Stimulated activated CD4-positive, alpha-beta T cell treated with anti-CD3 and anti-CD28 coated beads, Interleukin-15, amount 100 ng/mL, for 24 hours (primary cell): ENCODE results near the gene INVS.
"Not testable (repeated sequence)": the region's sequence is repeated elsewhere in the genome, so short reads cannot be mapped to it uniquely, and the experiment has no call there.

Source experiments
- DNase-seq: peaks from one replicate; pipeline ENCODE4 v3.0.0-alpha.2; 2020

The INVS gene

DNA sequence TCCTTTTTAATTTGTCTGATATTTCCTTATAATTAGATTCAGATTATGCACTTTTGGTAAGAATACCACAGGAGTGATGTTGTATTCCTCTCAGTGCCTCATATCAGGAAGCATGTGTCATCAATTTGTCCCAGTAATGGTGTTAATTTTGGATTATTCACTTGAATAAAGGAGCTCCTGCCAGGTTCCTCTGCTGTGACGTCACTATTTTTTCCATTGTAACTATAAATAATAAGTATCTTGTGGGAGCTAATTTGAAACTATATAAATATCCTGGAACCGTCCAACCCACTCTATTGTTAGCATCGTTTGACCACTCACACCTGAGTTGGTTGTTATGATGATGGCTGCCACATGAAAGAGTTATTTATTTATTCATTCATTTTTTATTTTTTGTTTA, 107.9 kb downstream of the INVS start:
- DNase-seq: no peak

DNA sequence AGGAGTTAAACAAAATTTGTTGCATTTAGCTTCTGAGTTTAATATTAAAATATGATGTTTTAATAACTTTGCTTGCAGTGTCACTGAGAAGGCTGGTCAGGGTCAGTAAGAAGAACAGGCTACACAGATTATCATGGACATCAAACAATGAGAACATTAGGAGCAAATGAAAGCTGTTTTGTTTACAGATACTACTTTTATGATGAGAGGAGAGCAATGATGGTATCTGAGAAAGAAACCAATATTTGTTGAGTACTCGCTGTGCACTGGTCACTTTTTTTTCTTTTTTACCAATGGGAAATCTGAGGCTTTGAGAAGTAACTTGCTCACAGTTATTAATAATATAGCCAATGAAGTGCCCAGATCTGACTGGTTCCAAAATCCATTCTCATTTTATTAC, 109.6 kb downstream of the INVS start:
- DNase-seq: no peak

DNA sequence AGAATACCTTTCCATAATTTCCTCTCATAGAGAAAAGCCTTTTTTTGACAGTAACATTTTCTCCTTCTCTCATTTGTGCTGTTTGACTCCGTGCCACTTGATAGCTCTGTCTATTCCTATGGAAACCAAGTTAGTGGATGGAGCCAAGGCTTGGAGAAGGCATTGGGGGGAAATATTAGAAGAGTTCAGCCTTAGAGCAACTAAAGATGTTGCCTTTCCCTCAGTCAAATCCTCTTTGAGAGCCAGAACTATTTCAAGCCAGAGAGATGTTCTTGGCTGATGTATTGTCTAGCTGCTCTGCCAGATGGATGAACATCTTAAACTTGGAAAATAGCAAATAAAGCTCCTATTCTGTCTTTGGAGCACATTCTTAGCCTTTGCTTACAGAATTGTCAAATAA, 112.4 kb downstream of the INVS start:
- DNase-seq: no peak

DNA sequence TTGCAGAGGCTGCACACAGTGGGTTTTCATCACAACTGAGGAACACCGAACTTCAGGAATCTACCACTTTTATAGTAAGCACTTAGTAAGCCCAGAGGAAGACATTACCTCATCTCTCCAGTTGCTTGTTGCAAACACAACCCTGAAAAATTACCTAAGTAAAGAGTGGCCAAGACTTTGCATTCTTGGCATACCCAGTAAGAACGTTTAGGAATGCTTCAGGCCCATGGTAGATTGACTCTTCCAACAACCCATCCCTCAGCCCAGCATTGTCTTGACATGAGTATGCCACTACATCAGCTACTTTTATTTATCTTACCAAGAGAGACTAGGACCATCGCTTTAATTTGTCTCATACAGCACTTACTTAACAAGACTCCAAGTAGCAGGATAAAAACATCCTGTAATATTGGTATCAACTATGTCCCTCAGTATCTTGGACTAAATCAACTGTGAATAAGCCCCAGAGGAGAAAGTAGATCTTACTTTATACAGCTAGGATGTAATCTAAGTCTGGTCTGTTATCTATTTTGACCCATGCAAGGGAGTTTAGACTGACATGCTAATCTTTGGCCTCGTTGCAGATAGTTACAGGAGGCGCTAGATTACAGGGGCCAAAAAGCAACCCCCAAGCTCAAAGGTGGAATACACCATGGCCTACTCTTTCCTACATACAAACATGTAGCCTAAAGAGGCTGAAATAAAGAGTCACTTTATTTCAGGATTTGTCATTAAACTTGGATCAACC, 114.9 kb downstream of the INVS start:
- no peak for DNase-seq

DNA sequence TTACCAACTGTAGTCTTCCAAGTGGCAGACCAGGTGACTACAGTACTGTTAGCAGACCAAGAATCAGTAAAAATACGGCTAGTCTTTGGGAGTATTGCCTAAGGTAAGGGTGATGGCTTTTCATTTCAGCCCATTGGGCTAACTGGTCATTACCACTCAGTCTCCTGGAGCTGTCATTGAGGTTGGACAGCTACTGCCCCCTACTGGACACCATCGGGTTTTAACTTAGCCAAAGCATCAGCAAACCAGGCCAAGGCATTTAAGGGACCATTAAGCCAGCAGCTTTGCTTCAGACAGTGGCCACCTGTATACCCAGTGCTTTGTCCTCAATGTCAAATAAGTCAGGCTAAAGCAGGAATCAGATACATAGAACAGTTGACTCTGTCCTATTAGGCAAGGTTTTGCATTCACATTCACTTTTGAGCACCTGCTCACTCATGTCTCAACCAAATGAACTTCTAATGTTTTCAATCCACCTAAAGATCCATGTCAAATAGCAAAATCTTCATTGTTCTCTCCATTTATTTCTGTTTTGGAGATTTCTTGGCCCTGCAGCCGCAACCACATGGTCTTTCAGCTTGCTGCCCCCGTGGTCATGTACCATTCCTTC, 117.2 kb downstream of the INVS start:
- DNase-seq: peak; percentile 74

DNA sequence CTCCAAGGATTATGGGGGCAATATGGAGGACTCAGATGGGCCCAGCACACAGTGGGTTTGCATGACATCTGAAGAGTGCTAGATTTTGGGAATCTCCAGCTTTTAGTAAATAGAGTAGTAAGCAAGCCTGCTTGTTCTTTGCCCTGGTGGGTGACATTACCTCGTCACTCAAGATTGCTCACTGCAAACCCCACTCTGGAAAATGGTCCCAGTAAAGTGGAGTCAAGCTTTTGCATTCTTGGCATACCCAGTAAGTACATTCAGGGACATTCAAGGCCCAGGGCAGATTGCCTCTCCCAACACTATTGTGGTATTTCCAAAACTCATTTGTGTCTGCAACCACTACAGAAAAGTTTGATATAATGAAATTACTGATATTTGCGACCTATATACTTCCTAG, 118.5 kb downstream of the INVS start:
- no peak for DNase-seq

DNA sequence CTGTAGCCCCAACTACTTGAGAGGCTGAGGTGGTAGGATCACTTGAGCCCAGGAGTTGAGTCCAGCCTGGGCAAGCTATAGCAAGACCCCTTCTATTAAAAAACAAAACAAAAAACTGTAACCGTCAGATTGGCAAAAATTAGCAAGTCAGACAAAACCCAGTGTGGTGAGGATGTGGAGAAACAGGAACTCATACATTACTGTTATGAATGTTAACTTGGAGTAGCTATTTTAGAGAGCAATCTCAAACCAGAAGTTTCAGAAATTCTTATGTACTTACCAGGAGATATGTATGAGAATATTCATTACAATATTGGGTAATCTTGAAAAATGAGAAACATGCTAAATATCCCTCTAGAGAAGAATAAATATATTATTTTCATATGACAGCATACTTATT, 120.3 kb downstream of the INVS start:
- no peak for DNase-seq

DNA sequence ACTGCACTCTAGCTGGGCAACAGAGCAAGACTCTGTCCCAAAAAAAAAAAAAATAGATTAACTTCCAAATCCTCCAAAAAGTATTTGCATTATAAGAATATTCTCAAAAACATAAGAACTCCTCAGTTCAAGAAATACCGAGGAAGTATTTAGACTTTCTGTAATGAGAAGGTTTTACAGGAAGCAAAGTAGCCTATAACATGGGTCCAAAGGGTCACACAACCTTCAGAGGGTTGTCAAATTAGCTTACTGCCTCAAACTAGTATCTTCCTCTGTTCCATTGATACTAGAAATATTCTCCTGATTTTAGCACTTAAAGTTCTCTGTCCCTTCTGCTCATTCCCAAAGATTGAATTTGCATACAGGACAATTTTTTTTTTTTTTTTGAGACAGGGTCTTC, 121.9 kb downstream of the INVS start:
- no peak for DNase-seq

DNA sequence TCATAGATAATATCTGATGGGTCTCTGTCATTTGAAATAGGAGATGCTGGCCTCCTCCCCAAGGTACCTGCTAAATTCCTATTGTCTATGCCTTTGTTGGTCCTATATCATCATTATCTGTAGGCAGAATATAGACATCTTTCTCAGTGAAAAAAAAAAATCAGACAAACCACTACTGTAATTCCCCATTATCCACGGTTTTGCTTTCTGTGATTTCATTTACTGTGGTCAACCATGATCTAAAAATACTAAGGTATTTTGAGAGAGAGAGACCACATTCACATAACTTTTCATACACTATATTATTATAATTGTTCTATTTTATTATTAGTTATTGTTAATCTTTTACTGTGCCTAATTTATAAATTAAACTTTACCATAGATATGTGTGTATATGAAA, 122.5 kb downstream of the INVS start:
- DNase-seq: no peak

DNA sequence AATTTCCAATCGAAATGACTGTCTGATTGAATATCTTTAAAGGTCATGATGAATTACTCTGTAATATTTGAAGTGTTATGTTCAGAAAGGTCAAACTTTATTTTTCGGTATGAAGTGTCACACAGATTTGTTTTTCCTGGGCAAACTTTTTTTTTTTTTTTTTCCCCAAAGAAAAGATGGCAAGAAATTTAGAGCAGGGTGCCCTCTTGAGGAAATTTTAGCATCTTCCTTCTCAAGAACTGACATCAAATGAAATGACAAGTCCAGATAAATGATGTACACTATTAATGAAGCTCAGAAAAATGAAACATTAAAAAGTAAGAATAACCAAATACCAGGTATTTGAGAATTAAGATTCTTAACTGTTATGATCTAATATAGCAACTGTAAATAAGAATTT, 123.6 kb downstream of the INVS start:
- no peak for DNase-seq

DNA sequence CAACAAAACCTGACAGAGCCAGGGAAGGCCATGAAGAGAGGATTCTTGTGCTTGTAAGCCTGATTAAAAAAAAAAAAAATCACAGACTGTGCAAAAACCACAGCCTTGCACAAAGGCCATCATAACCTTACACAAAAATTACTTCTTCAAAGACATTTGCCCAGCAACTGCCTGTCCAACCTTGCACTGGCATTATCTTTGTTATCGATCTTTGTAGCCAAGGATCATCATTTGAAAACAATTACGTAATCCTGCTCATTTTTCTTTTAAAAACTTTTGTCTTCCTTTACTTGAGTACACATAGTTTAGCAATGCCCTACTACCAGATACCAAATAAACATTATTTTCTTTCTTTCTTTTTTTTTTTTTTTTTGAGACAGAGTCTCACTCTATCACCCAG, 128.6 kb downstream of the INVS start:
- no peak for DNase-seq

DNA sequence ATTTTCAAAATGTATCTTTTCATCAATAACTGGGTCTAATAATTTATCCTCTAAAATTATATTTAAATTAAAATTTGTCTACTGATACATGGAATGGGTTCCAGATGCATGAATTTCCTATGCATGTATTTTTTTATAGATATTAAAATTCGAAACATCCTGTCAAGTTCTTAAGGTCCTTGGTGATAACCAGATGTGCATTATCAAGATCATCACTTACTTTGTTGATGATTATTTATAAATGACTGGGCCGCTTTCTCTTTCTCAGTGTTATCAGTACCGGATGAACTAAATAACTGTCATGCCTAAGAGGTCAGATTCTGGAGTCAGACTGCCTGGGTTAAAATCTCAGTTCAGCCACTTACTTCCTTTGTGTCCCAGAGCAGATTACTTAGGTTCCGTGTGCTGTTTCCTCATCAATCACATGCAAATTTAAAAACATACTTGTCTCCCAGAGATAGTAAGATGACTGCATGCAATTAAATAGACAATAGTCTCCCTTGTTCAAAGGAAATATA, 129.4 kb downstream of the INVS start:
- no peak for DNase-seq

DNA sequence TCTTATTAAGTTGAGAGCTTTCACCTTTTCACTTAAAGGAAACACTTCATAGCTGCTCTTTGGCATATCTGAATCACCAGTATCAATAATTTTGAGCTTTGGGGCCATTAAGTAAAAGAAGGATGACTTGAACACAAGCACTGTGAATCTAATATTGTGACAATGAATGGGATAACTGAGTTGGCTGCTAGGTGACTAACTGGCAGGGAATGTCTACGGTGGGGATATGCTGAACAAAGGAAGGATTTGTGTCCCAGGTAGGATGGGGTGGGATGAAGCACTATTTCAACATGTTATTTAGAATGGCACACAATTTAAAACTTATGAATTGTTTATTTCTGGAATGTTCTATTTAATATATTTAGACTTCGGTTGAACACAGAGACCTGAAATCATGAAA, 130.1 kb downstream of the INVS start:
- no peak for DNase-seq

DNA sequence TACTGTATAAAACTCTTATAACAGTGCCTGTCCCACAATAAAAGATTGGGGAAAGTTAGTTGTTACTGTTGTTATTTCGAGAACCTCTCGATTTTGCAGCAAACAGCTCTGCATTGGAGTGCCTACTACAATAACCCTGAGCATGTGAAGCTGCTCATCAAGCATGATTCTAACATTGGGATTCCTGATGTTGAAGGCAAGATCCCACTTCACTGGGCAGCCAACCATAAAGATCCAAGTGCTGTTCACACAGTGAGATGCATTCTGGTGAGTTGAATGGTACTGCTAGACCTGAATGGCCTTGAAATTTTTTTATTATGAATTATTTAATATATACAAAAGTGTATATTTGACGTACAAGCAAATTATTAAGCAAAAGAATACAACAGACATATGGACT, 130.5 kb downstream of the INVS start:
- no peak for DNase-seq

DNA sequence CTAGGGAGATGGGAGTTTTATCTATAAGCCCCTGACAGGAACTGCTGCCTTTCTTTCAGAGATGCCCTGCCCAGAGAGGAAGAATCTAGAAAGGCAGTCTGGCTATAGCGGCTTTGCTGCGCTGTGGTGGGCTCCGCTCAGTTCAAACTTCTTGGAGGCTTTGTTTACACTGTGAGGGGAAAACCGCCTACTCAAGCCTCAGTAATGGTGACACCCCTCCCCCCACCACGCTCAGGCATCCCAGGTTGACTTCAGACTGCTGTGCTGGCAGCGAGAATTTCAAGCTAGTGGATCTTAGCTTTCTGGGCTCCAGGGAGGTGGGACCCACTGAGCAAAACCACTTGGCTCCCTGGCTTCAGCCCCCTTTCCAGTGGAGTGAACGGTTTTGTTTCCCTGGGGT, 137.9 kb downstream of the INVS start:
- not testable (repeated sequence) for DNase-seq

DNA sequence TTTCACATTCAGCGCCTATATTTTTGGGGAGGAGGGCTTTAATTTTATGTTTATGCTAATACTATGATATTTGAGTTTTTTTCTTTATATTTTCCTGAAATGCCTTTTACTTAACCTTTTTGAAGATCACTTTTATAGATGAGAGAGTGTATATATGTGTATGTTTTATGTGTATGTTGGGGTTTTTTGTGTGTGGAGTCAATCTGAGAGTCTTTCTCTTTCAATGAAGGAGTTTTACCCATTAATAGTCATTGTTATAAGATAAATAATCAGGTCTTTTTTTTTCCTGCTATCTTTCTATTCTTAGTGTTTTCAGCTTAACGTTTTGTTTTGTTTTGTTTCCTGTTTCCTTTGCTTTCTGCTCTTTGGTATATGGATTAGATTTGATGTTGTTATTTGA, 141.5 kb downstream of the INVS start:
- DNase-seq: no peak

DNA sequence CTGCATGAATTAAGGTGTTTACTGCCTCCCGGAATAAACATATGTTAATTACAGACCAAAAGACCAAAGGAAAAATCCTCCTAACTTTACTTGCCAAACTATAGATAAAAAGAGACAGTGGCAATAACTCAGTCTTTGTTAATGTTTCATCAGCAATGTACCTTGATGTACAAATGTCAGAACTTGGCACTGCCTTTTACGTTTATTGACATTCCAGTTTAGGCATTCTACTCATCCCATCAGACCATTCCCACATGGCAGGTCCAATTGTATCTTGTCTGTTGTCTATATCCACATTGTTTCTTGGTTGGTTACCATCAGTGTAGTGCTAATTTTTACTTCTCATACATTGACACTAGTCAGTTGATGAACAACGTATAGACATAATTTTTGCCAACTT, 168.2 kb downstream of the INVS start:
- DNase-seq: no peak

DNA sequence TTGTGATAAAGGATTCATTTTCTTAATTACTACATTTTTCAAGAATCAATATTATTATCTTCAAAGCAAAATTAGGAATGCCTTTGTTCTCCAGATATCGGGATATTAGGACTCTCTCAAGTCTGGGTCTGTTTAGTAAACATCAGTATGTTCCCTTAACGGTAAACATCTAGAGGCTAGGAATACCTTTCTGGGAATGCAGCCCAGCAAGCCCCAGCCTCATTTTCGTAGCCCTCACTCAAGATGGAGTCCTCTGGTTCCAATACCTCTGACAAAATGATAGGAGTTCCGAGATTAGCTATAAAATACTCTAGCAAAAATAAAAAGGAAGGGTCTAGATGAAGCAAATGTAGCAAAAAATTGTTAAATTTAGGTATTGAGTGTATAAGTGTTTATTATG, 169.2 kb downstream of the INVS start:
- no peak for DNase-seq

DNA sequence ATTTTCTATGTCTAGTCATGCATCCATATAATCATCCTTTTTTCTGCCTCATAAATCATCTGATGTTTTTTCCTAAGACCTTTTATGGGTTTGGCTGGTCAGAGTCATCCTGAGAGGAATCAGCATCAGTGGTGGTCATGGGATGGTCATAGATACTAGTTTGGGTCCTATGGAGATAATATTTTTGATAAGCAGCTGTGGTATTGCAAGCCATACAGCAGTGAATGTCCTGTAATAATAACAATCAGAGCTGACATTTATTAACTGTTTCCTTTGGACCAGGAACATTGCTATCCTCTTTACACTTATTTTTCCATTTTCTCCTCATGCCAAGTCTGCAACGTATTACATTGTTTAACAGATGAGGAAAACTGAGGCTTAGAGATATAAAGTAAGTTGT, 170.6 kb downstream of the INVS start:
- no peak for DNase-seq

DNA sequence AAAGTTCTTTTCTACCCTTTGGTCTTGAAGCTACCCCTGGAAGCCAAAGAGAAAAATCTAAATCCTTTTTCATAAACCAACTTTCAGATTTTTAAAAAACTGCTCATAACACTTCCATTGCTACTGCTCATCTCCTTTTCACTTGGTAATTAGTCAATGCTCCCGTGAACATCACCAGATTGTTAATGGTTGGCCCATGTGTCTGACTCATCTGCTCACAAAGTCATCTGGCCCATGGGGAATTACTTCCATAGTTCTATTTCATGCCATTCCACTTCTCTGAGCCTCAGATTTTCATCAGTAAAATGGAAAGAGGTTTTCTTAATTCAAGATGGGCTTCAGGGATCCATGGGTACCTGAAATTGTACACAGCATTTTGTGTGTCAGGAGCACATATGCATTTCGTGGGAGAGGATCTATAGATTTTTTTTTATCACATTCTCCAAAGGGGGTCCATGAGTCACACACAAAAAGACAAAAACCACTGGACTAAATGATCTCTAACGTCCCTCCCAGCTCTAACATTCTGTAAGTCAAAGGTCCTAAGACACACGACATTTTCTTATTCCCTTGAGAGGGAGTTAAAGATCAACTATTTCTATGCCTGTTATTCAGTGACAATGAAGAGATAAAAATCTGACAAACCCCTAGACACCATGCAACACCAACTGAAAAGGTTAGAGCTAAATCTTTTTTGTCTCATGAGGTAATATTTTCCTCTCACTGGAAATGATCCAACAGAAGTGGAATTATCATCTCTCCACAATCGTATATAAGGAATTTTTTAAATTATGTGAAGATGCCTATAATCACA, 178.3 kb downstream of the INVS start:
- DNase-seq: no peak

DNA sequence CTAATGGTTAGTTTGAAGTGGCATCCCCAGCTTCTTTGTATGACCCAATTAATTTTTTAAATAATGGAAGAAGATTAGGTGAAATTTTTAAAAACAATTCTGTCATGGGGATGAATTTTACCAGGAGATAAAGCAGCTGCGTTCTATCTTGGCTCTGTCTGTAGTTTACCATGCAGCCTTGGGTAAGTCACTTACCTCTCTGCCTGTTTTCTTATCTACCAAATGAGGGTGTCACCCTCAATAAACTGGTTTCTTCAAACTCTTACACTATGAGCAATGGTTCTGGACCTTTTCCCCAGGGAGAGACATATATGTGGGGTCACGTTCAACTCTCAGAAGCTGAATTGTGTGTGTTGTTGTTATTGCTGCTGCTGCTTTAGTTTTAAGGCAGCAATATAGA, 182.0 kb downstream of the INVS start:
- DNase-seq: no peak

DNA sequence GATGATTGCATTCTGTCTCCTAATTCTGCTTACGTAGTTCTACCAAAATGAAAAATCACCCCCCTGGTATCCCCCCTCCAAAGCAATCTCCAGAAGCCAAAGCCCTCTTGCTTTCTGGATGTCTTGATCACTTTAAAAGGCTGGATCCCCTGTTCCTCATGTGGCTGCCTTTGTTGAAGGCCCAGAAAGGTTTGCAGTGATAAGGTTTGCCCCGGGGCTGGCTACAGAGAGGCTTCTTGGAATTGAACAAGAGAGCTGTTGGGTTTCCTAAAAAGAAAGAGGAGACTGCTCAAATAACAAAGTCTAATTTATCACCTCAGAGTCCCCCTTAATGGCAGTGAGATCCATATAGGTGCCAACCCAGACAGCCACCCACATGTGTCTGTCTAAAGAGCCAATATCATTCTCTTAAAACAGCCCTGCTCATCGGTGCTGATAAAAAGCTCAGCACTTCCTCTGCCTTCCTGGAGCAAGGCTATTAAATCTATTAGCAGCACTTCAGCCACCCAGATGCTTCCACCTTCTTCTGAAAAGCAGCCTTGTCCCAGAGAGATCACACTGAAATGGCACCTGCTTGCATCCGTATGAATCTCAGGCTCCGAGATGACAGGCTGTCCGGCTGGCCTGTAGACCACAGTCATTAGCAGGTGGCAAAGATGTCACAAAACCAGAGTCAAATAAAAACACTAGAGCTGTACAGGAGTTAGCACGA, 182.8 kb downstream of the INVS start:
- no peak for DNase-seq

DNA sequence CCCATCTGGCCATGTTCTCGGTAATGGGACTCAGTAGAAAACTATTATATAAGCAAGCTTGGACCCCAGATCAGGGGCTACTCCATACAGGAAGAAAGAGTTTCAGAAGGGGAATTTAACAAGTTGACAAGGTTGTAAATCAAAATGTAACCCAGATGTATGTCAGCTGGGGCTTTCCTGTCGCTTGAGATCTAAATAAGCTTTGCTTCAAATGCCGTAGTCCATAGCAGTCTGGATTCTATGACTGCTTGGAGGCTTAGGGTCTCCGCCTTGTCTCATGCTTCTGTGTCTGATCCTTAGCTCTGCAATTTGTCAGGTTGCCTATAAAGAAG, 183.3 kb downstream of the INVS start:
- no peak for DNase-seq

DNA sequence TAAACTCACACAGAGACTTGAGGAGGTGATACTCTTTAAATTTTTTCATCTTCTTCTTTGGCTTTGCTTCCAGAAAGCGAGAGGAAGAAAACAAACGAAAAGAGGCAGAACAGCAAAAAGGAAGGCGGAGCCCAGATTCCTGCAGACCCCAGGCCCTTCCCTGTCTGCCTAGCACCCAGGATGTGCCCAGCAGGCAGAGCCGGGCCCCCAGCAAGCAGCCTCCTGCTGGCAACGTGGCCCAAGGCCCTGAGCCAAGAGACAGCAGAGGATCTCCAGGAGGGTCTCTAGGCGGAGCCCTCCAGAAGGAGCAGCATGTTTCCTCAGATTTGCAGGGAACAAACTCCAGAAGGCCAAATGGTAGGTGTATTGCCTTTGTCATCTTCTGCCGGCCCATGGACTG, 185.2 kb downstream of the INVS start:
- DNase-seq: no peak
